ENCODE data around the gene TMEM123.

TMEM123 gene

DNA sequence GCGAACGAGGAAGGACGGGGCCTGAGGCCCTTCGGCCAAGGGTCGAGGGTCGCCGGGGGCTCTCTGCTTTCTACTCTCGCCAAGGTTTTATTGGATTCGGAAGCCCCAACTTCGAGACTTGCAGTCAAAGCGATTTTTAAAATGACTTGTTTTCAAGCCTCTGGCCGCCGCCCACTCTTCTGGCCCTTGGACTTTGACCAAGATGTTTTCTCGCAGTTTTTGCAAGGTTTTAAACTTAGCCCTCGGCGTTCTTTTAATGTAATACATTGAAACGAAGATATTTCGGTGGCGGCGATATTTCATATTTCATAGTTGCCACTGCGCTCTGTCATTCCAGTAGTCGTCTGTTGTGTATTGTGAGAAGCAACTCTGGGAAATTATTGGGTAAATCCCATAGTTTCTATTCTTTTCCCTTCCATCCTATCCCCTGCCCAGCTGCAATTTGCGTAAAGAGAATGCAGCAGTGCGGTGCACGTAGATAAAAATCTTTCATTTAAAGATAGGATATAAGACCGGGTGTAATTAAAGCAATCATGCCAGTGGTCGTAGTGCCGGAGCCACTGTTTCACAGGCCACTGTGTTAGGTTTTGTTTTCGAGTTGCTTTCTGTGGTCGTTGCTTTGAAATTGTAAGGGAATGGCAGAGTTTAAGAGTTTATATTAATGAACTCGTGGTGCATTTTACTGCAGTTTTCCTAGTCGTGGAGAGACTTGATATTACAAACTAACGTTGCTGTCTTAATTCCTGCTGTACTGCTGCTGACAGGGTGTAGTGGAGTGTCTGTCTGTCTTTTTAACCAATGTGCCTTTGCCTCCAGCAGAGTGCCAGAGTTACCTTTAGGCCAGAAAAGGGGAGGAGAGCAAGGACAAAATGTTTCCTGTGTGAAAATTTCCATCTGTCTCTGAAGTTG, 104.8 kb downstream of the TMEM123 start:
- peak; percentile 20 for DNase-seq

DNA sequence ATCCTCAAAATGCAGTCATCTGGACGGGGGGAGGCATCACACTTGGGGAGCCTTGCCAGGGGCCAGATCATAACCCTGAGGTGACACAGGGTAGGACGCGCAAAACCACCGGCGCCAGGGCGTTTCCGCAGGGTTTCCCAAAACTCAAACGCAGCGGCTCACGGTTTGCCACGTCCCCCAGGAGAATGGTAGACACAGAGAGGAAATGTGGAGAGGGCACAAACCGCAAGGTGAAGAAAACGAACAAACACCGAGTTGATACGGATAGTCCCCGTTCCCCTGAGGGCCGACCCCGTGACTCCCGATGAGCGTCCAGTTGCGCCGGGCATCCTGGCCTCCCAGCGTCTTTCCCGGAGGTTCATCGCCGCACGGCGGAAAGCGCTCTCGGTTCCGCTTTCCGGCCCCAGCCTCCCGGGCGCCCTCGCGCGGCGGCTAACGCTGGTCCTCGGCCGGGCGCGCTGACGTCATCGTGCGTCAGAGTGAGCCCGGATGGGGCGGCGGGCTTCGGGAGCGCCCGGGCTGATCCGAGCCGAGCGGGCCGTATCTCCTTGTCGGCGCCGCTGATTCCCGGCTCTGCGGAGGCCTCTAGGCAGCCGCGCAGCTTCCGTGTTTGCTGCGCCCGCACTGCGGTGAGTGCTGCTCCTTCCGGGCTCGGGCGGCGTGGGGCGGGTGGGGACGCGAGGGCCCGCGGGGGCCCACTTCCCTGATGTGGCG, 105.7 kb downstream of the TMEM123 start, which contains the start of gene BIRC2:
Gene BIRC2 (plus strand): TSS at position 467 of the 714 bp plus-strand sequence. CDS start 2,641 bp downstream, outside the sequence.
- peak; percentile 91 for DNase-seq

DNA sequence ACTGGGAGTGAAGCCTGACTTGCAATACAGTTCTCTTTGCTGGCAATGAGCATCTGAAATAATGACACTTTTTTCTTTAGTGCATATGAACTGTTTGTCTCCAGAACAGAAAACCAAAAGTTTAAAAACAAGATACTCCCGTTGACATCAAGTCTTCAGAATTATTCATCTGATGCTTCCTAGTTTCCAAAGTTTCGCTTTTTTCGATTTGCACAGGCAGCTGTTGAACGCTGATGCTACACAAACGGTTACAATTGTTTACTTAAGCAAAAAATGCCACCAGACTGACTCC, 106.2 kb downstream of the TMEM123 start:
- no peak for DNase-seq

Measured in MV-4-11 (cell line).